Calu3 (cell line): ENCODE results near the gene MINDY2. TPM values are rescaled to one million over a fixed set of nuclear protein-coding genes. Genes with fewer than 3 reads are reported as not detected.
"Not testable (repeated sequence)": the region's sequence is repeated elsewhere in the genome, so short reads cannot be mapped to it uniquely, and the experiment has no call there.

Source experiments
- BruUV-seq: library from RNA; stranded (reverse); fragments of 400-500 nt; replicated peaks from 2 replicates; lab custom pipeline; 2021; lab: Mats Ljungman, UMichigan
- CTCF ChIA-PET: fragments of 300-600 bp; sonication (Branson Sonifier 250); formaldehyde crosslinking; loops from one replicate; lab custom pipeline; 2022; ENCODE audit warnings: antibody characterized with exemption; lab: Charles Lee
- DNase-seq: peaks from one replicate; pipeline ENCODE4 v3.0.0; 2022
- H3K27ac Mint-ChIP-seq: one replicate; pipeline ENCODE4 v1.8.0; 2022; ENCODE audit warnings: mixed read lengths; ENCODE audit not compliant: unreplicated experiment
- H3K27me3 Mint-ChIP-seq: one replicate; pipeline ENCODE4 v1.8.0; 2022; ENCODE audit warnings: mixed read lengths; ENCODE audit not compliant: unreplicated experiment
- H3K36me3 Mint-ChIP-seq: one replicate; pipeline ENCODE4 v1.8.0; 2022; ENCODE audit warnings: mild to moderate bottlenecking, moderate library complexity, mixed read lengths; ENCODE audit not compliant: insufficient read depth, unreplicated experiment
- H3K4me1 Mint-ChIP-seq: one replicate; pipeline ENCODE4 v1.8.0; 2022; ENCODE audit warnings: mild to moderate bottlenecking, low read depth, mixed read lengths; ENCODE audit not compliant: unreplicated experiment
- H3K4me3 Mint-ChIP-seq: one replicate; pipeline ENCODE4 v1.8.0; 2022; ENCODE audit warnings: mild to moderate bottlenecking, low read depth, moderate library complexity, mixed read lengths; ENCODE audit not compliant: unreplicated experiment
- H3K9me3 Mint-ChIP-seq: one replicate; pipeline ENCODE4 v1.8.0; 2022; ENCODE audit warnings: low read depth, mixed read lengths; ENCODE audit not compliant: unreplicated experiment
- CTCF ChIP-seq: fragments of 200-600 bp; IDR thresholded peaks from one replicate; pipeline ENCODE4 v1.8.0; 2022; ENCODE audit warnings: antibody characterized with exemption; ENCODE audit not compliant: unreplicated experiment
- intact Hi-C: fragments of 100-400 bp; cut with micrococcal nuclease; formaldehyde crosslinking; loops from one replicate; pipeline ENCODE4 v1.10.0; 2022; ENCODE audit not compliant: unreplicated experiment
- total RNA-seq: library from RNA; stranded (reverse); gene quantifications from 2 replicates; pipeline ENCODE4 v1.2.3, GENCODE V29; 2022

The MINDY2 gene
- total RNA-seq, 1 experiment from 2014 or later, result 59.0 TPM

GRCh38 chr15:58880320-58880719 lies 109.2 kb downstream of the MINDY2 start:
- Mint-ChIP-seq H3K4me3 (no peak overlapping the region), H3K36me3 (peaks cover 83% of the 10 kb centered on the region), H3K4me1 (peaks cover 18% of the 10 kb centered on the region), H3K27me3 (no peaks in the 10 kb centered on the region), H3K9me3 (no peaks in the 10 kb centered on the region), H3K27ac (no peak overlapping the region)
- CTCF ChIA-PET, result no interaction called here
- intact Hi-C loops, result no loop called here
- DNase-seq, result no peak
- TF ChIP-seq CTCF, result no peak
- BruUV-seq, result no TSS peak

- TF ChIP-seq CTCF, result no peak
- H3K4me1 Mint-ChIP-seq, result no peaks in the 10 kb centered on the region
- CTCF ChIA-PET, result no interaction called here
- intact Hi-C loops, result no loop called here
- no peaks in the 10 kb centered on the region for H3K9me3 Mint-ChIP-seq
- peaks cover 91% of the 10 kb centered on the region for H3K36me3 Mint-ChIP-seq
- H3K4me3 Mint-ChIP-seq, result no peak overlapping the region
- DNase-seq, result no peak
- no TSS peak for BruUV-seq
- H3K27me3 Mint-ChIP-seq, result no peaks in the 10 kb centered on the region
- H3K27ac Mint-ChIP-seq, result no peak overlapping the region
Observed at GRCh38 chr15:58882243-58882642, 111.1 kb downstream of the MINDY2 start.

GRCh38 chr15:58883926-58884325 lies 112.8 kb downstream of the MINDY2 start:
- DNase-seq, H3K4me1 Mint-ChIP-seq, BruUV-seq, H3K27me3 Mint-ChIP-seq, H3K27ac Mint-ChIP-seq, H3K4me3 Mint-ChIP-seq, intact Hi-C loops, CTCF ChIA-PET, H3K9me3 Mint-ChIP-seq: not testable (repeated sequence)
- peaks cover 93% of the 10 kb centered on the region for H3K36me3 Mint-ChIP-seq

- DNase-seq, result no peak
- Mint-ChIP-seq H3K36me3 (peaks cover 87% of the 10 kb centered on the region), H3K4me1 (peaks cover 9% of the 10 kb centered on the region), H3K4me3 (no peak overlapping the region), H3K9me3 (no peaks in the 10 kb centered on the region), H3K27ac (no peak overlapping the region), H3K27me3 (no peaks in the 10 kb centered on the region)
- TF ChIP-seq CTCF, result no peak
- intact Hi-C loops, result no loop called here
- no TSS peak for BruUV-seq
- CTCF ChIA-PET, result interaction anchor here (0.8 kb wide), 1 partner anchor 35 kb away, joined by 3 read pairs; no protein-coding TSS in a partner anchor
Observed at GRCh38 chr15:58886921-58887320, 115.8 kb downstream of the MINDY2 start.

GRCh38 chr15:58889363-58889762 lies 118.3 kb downstream of the MINDY2 start:
- TF ChIP-seq CTCF, result no peak
- no peak for DNase-seq
- Mint-ChIP-seq H3K9me3 (no peaks in the 10 kb centered on the region), H3K27me3 (no peaks in the 10 kb centered on the region), H3K36me3 (peaks cover 87% of the 10 kb centered on the region), H3K4me3 (no peak overlapping the region), H3K27ac (no peak overlapping the region), H3K4me1 (peaks cover 9% of the 10 kb centered on the region)
- CTCF ChIA-PET, result no interaction called here
- intact Hi-C loops, result no loop called here
- BruUV-seq, result no TSS peak
